Spinal cord (tissue), 10 donors: Measurements from ENCODE around the gene SLC9A7. TPM values are rescaled to one million over a fixed set of nuclear protein-coding genes. Genes with fewer than 3 reads are reported as not detected.
"Not testable (repeated sequence)": the region's sequence is repeated elsewhere in the genome, so short reads cannot be mapped to it uniquely, and the experiment has no call there.

Experiments
- DNase-seq, 6 donors: peaks; one replicate each; pipeline versions ENCODE4 v3.0.0 to v3.0.0-alpha.2; 2013 to 2015; ENCODE audit warnings: low spot score in 6 of 6, low read depth in 4 of 6
- H3K27ac ChIP-seq: one replicate; pipeline ENCODE4 v1.5.1; 2013; ENCODE audit warnings: low read depth, low read length, control low read depth
- H3K27me3 ChIP-seq: one replicate; pipeline ENCODE4 v1.6.1; 2013; ENCODE audit warnings: low read length; ENCODE audit not compliant: control insufficient read depth, insufficient read depth
- H3K36me3 ChIP-seq: one replicate; pipeline ENCODE4 v1.6.1; 2013; ENCODE audit warnings: low read length; ENCODE audit not compliant: control insufficient read depth, insufficient read depth
- H3K4me1 ChIP-seq: one replicate; pipeline ENCODE4 v1.6.1; 2013; ENCODE audit warnings: low read length; ENCODE audit not compliant: control insufficient read depth, insufficient read depth
- H3K4me3 ChIP-seq: one replicate; pipeline ENCODE4 v1.5.1; 2013; ENCODE audit warnings: low read depth, low read length, control low read depth
- H3K9me3 ChIP-seq: one replicate; pipeline ENCODE4 v1.6.1; 2013; ENCODE audit warnings: low read length; ENCODE audit not compliant: control insufficient read depth, insufficient read depth
- WGBS: methylation state at CpG from one replicate; pipeline ENCODE4 v1.1.5; 2013; ENCODE audit warnings: missing lambda C conversion rate; ENCODE audit not compliant: insufficient coverage; 5-methylcytosine and 5-hydroxymethylcytosine counted together
- polyA plus RNA-seq, 2 donors: library from polyadenylated mRNA; unstranded; fragments of 120-200 nt; gene quantifications; one replicate each; pipeline ENCODE4 v1.2.1, GENCODE V29; 2013; ENCODE audit not compliant: insufficient read length in 2 of 2
- total RNA-seq, 2 donors: library from RNA; depleted of rRNA in 1 of 2; stranded (reverse); fragments of 120-200 nt in 1 of 2; fragments of >200 nt in 1 of 2; gene quantifications; one replicate each; pipeline versions ENCODE4 v1.2.3 to v1.2.4, GENCODE V29; 2013 to 2014
- donor health status: healthy.

SLC9A7 gene
- total and polyA plus RNA-seq, 4 donors, result 15.4 to 57.8 (median 25.3) TPM

DNA sequence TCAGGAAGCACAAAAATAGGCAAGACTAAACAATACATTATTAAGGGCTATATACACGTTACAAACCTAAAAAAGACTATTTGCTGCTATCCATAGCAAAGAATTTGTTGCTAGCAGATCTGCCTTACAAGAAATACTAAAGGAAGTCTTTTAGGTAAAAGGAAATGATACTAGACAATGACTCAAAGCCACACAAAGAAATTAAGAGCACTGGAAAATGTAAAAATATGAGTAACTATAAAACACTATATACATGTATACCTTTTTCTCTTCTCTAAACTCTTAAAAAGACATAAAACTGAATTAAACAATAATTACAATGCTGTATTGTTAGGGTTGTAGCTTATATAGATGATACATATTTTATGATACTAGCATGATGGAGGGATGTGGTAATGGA lies 25.7 kb downstream of the SLC9A7 start:
- Histone ChIP-seq H3K27ac (no peak overlapping the region), H3K4me3 (no peak overlapping the region), H3K4me1 (no peaks in the 10 kb centered on the region), H3K9me3 (peaks cover 6% of the 10 kb centered on the region), H3K27me3 (no peaks in the 10 kb centered on the region), H3K36me3 (no peaks in the 10 kb centered on the region)
- DNase-seq, result no peak
- WGBS, result no CpG with 5 or more reads among the region's 1 CpG

DNA sequence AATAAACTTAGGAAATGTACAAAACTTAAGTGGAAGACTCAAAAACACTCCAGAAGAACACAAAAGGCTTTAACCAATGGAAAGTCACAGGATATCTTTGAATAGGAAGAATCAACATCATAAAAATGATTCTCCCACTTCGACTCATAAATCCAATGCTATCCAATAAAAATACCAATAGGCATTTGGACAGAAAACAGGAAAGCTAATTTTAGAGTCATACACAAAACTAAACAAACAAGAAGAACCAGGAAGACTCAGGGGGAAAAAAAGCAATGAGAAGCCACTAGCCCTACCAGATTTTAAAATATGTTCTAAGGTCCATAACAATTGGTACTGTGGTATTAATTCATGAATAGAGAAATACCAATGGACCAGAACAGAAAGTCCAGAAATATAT lies 28.2 kb downstream of the SLC9A7 start:
- no peak overlapping the region for H3K4me3 ChIP-seq
- DNase-seq, result no peak
- no peaks in the 10 kb centered on the region for H3K36me3 ChIP-seq
- no peaks in the 10 kb centered on the region for H3K4me1 ChIP-seq
- WGBS, result no CpG with 5 or more reads among the region's 1 CpG
- peaks cover 3% of the 10 kb centered on the region for H3K9me3 ChIP-seq
- no peaks in the 10 kb centered on the region for H3K27me3 ChIP-seq
- H3K27ac ChIP-seq, result no peak overlapping the region

DNA sequence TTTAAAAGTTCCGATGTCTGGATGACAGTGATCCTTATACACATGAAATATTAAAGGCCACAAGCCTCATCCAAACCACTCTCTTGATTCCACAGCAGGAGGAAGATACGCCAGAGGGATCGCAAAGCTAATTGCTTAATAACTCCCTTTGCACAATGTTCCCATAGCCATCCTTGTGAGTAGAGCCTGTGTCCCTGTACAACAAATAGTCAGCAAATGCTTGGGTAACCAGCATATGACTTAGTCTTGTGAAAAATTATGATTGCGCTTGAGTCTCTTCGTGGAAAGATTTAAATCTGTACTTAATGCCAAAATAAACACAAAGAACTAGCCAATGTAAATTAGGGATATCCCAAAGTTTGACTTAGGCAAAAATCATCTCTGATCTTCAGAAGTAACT lies 31.5 kb downstream of the SLC9A7 start:
- Histone ChIP-seq H3K27me3 (no peaks in the 10 kb centered on the region), H3K4me3 (no peak overlapping the region), H3K27ac (no peak overlapping the region), H3K9me3 (no peaks in the 10 kb centered on the region), H3K36me3 (no peaks in the 10 kb centered on the region), H3K4me1 (no peaks in the 10 kb centered on the region)
- no peak for DNase-seq
- 90% methylated on average over 1 of the region's 5 CpGs for WGBS

DNA sequence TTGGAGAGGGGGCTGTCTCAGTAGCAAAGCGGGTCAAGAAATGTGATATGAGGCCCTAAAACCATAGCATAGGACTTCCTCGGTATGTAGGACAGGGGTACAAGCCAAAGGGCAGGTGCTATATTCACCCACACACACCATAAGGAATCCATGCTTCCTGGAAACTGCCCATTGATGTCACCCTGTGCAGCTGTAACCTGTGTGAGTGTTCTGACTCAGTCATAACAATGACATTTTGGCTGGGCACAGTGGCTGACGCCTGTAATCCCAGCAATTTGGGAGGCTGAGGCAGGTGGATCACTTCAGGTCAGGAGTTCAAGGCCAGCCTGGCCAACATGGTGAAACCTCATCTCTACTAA lies 35.4 kb downstream of the SLC9A7 start:
- H3K4me1 ChIP-seq, H3K4me3 ChIP-seq, H3K27ac ChIP-seq, H3K36me3 ChIP-seq, H3K9me3 ChIP-seq, H3K27me3 ChIP-seq, DNase-seq: not testable (repeated sequence)
- WGBS, result 71% methylated on average over 1 of the region's 3 CpGs

DNA sequence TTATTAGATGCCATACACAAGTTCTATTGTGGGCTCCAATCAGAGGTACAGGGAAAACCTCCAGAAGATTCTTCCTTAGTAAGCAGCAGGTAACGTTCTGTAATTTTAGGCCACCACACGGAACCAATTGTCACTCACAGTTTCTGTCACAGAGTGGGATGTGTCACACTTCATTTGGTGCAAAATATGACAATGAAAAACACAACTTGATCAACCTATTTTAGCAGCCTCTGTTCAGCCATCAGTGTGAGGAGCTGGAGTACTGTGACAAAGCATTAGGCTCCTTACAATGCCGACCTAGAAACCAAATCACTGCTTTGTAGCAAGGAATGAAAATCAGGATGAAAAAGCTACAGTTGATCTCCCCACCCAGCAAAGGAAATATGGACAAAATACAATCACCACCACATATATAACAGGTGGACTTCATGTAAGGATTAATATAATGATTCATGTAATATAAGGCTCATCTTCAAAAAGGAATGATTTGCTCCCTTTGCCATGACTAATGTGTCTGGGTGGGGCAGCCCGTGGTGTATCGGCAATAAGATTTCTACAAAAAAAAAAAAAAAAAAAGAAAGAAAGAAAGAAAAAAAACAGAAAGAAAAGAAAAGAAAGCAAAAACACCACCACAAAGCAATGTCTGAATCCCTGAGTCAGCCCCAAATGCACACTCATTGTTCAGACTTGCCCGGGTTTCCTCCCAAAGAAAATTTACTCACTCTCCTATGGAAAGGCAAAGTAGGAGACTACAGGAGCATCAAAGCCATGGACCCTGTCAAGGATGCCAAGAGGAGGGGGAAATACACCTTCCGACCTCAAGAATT lies 36.0 kb downstream of the SLC9A7 start:
- 78% methylated on average over 1 of the region's 7 CpGs for WGBS
- H3K27me3 ChIP-seq, result no peaks in the 10 kb centered on the region

DNA sequence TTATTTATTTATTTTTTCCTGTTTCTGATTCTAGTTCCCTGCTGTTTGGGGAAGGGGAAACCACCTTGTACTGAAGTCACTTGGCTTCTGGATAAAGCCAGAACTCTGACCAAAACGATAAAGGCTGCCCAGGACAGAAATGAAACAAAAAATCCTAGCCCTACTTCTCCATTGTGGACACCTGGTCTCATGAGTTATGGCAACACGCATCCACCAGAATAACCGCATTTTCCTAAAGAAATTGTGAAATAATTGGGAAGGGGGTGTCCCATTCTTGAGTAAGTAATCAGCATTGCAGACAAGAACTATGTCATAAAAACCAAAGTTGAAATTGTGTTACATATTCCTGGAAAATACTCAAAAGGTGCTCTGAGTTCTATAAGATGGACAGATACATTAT lies 42.1 kb downstream of the SLC9A7 start:
- H3K27ac ChIP-seq, result no peak overlapping the region
- H3K27me3 ChIP-seq, result no peaks in the 10 kb centered on the region
- no peak overlapping the region for H3K4me3 ChIP-seq
- WGBS, result no CpG with 5 or more reads among the region's 3 CpGs
- no peaks in the 10 kb centered on the region for H3K36me3 ChIP-seq
- no peaks in the 10 kb centered on the region for H3K9me3 ChIP-seq
- no peak for DNase-seq
- H3K4me1 ChIP-seq, result no peaks in the 10 kb centered on the region

More for the DNA sequence above, 36.0 kb downstream of the SLC9A7 start:
- no peak overlapping the region for H3K4me3 ChIP-seq
- H3K36me3 ChIP-seq, result no peaks in the 10 kb centered on the region
- no peak overlapping the region for H3K27ac ChIP-seq
- no peaks in the 10 kb centered on the region for H3K4me1 ChIP-seq
- DNase-seq, result no peak
- H3K9me3 ChIP-seq, result no peaks in the 10 kb centered on the region

DNA sequence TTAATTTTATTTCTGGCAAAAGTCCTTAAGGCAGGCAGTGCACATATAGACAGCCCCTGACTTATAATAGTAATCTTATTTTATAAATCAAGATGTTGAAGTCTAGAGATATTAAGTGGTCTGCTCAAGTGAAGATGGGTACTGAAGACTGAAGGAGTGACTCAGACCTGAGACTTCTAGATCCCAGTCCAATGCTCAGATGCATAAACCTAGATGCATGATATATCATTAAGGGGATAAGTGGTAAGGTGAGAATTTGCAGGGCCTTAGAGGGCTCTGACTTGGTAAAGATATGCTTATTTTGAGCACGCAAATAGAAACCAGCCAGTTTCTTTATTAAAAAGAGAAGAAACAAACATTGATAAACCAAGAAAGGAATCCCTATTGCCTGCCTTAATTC lies 42.9 kb downstream of the SLC9A7 start:
- H3K4me1 ChIP-seq, result peaks cover under 1% of the 10 kb centered on the region
- DNase-seq, result no peak
- WGBS, result no CpG with 5 or more reads among the region's 1 CpG
- H3K9me3 ChIP-seq, result no peaks in the 10 kb centered on the region
- H3K36me3 ChIP-seq, result no peaks in the 10 kb centered on the region
- no peak overlapping the region for H3K4me3 ChIP-seq
- H3K27ac ChIP-seq, result no peak overlapping the region
- H3K27me3 ChIP-seq, result no peaks in the 10 kb centered on the region

DNA sequence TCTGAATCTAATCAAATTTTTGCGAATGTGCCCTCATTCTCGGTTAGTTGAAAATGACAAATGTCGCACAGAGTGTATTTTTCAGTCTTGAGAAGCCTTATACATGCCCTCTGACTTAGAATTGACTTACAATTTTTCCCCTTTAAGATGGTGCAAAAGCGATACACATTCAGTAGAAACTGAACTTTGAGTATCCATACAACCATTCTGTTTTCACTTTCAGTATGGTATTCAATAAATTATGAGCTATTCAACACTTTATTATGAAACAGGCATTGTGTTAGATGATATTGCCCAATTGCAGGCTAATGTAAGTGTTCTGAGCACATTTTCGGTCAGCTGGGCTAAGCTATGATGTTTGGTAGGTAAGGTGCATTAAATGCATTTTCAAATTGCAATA lies 43.4 kb downstream of the SLC9A7 start:
- H3K9me3 ChIP-seq, result no peaks in the 10 kb centered on the region
- peaks cover 2% of the 10 kb centered on the region for H3K4me1 ChIP-seq
- no peaks in the 10 kb centered on the region for H3K27me3 ChIP-seq
- H3K36me3 ChIP-seq, result no peaks in the 10 kb centered on the region
- H3K27ac ChIP-seq, result no peak overlapping the region
- WGBS, result 60% methylated on average over 1 of the region's 5 CpGs
- no peak overlapping the region for H3K4me3 ChIP-seq
- no peak for DNase-seq

DNA sequence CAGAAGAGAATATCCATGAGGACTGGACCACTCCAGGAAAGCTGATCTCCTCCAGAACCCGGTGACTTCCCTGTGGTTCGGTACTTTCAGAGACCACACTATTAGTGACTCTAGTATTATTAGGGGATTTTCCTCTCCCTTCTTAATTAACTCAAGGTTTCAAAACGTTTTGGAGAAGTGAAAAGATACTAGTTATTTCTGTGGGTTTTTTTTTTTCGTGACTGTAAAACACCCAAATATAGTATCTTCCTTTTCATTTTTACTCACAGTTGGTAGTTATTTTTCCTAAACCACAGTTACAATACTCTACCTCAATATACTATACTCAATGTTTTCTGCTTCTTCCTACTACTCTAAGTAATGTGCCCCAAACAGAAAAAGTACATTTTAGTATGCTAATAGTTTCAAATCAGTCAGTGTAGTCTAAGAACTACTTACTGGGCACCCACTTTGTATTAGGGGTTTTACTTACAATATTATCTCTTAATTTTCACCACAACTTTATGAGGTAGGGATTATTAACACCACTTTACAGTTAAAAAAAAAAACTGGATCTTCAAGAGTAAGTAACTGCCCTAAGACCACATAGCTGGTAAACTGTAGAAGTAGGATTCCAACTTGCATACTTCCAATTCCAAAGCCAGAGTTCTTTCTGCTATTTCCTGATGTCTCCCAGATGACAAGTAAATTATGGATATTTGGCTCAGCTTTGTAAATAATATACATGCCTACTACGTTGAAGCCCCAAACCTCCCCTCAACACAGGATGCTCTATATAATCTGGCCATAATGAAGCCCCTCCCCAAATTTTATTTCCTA lies 45.0 kb downstream of the SLC9A7 start:
- Histone ChIP-seq H3K4me1 (peaks cover 2% of the 10 kb centered on the region), H3K27ac (no peak overlapping the region), H3K9me3 (no peaks in the 10 kb centered on the region), H3K36me3 (no peaks in the 10 kb centered on the region), H3K4me3 (no peak overlapping the region), H3K27me3 (no peaks in the 10 kb centered on the region)
- no CpG with 5 or more reads among the region's 5 CpGs for WGBS
- DNase-seq, result no peak

DNA sequence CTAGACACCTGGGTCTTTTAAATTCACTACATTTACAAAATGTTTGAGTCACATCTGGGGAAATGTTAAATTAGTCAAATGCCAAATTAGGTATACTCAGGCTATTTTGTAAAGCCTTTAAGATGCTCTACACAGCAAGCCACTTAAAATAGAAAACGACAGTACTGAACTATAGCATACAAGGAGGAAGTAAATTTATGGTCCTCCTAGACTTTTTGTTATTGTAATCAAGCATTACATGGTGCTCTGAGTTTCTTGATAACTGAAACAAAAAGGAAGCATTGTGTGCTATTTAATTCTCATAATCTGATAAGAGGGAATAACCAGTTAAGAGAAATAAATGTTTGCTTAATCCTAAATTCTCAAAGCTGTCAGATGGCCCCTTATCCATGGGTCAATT lies 46.2 kb downstream of the SLC9A7 start:
- H3K4me1 ChIP-seq, result peaks cover 2% of the 10 kb centered on the region
- no CpG with 5 or more reads among the region's 1 CpG for WGBS
- no peak for DNase-seq
- no peaks in the 10 kb centered on the region for H3K27me3 ChIP-seq
- H3K4me3 ChIP-seq, result no peak overlapping the region
- no peaks in the 10 kb centered on the region for H3K9me3 ChIP-seq
- H3K36me3 ChIP-seq, result no peaks in the 10 kb centered on the region
- no peak overlapping the region for H3K27ac ChIP-seq
